22Rv1 (cell line): ENCODE measurements around the gene YIPF1.

Experiments
- ZFX ChIP-seq: fragments of 450-650 bp; IDR thresholded peaks from 2 replicates; pipeline ENCODE4 v1.6.1; 2017; ENCODE audit warnings: antibody characterized with exemption, borderline replicate concordance
- TF ChIP-seq, protein P1 (sequence below): fragments of 450-650 bp; IDR thresholded peaks from 2 replicates; pipeline ENCODE4 v1.5.1; 2017; ENCODE audit warnings: mild to moderate bottlenecking

DNA sequence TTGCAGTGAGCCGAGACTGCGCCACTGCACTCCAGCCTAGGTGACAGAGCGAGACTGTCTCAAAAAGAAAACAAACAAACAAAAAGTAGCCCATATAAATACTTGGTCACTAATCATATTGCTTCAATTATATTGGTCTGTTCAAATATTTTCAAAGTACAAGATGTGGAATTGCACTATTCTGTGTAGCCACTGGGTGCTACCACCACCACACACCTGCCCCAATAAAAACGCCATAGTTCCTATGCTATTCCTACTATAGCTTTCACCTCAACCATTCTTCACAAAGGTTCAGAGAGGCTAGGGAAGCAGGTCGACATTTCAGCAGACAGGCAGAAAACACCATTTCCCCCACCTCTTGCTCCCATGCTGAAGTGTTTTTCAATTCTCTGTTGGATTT, 68.2 kb downstream of the YIPF1 start:
- TF ChIP-seq, protein P1, sequence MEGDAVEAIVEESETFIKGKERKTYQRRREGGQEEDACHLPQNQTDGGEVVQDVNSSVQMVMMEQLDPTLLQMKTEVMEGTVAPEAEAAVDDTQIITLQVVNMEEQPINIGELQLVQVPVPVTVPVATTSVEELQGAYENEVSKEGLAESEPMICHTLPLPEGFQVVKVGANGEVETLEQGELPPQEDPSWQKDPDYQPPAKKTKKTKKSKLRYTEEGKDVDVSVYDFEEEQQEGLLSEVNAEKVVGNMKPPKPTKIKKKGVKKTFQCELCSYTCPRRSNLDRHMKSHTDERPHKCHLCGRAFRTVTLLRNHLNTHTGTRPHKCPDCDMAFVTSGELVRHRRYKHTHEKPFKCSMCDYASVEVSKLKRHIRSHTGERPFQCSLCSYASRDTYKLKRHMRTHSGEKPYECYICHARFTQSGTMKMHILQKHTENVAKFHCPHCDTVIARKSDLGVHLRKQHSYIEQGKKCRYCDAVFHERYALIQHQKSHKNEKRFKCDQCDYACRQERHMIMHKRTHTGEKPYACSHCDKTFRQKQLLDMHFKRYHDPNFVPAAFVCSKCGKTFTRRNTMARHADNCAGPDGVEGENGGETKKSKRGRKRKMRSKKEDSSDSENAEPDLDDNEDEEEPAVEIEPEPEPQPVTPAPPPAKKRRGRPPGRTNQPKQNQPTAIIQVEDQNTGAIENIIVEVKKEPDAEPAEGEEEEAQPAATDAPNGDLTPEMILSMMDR: no peak
- TF ChIP-seq ZFX: no peak
